ENCODE measurements around the gene GARNL3.

Gene GARNL3

GRCh38 chr9:127389381-127390247 lies 125.0 kb downstream of the GARNL3 start:
- no peak for DNase-seq

GRCh38 chr9:127390248-127390545 lies 125.6 kb downstream of the GARNL3 start:
- no peak for DNase-seq

- DNase-seq = no peak
Measured at GRCh38 chr9:127390563-127390962, 126.0 kb downstream of the GARNL3 start.

GRCh38 chr9:127392166-127392565 lies 127.6 kb downstream of the GARNL3 start:
- no peak for DNase-seq

- DNase-seq = no peak
Measured at GRCh38 chr9:127392976-127393375, 128.4 kb downstream of the GARNL3 start.

- no peak for DNase-seq
Measured at GRCh38 chr9:127393645-127394044, 129.1 kb downstream of the GARNL3 start.

GRCh38 chr9:127395497-127396252 lies 131.1 kb downstream of the GARNL3 start:
- no peak for DNase-seq

- no peak for DNase-seq
Measured at GRCh38 chr9:127396253-127396807, 131.8 kb downstream of the GARNL3 start.

GRCh38 chr9:127396808-127397645 lies 132.5 kb downstream of the GARNL3 start, which contains the start of gene SLC2A8:
Gene SLC2A8 (plus strand): TSS chr9:127397169. CDS start chr9:127397231, 62 bp downstream.
- peak; percentile 99 to 100 (median 100) for DNase-seq

GRCh38 chr9:127397646-127398274 lies 133.2 kb downstream of the GARNL3 start:
- peak; percentile 53 to 76 (median 56) for DNase-seq

- no peak for DNase-seq
Measured at GRCh38 chr9:127398275-127398647, 133.7 kb downstream of the GARNL3 start.

- DNase-seq = no peak
Measured at GRCh38 chr9:127398715-127399400, 134.3 kb downstream of the GARNL3 start.

- no peak for DNase-seq
Measured at GRCh38 chr9:127399736-127400269, 135.2 kb downstream of the GARNL3 start.

- DNase-seq = no peak
Measured at GRCh38 chr9:127402401-127403090, 138.0 kb downstream of the GARNL3 start.

GRCh38 chr9:127403507-127404192 lies 139.1 kb downstream of the GARNL3 start:
- no peak for DNase-seq

- DNase-seq = no peak
Measured at GRCh38 chr9:127404631-127405030, 140.1 kb downstream of the GARNL3 start.

GRCh38 chr9:127405344-127406125 lies 141.0 kb downstream of the GARNL3 start:
- DNase-seq = no peak

GRCh38 chr9:127406799-127407491 lies 142.4 kb downstream of the GARNL3 start:
- DNase-seq = no peak

- DNase-seq = no peak
Measured at GRCh38 chr9:127407492-127407843, 142.9 kb downstream of the GARNL3 start.
